NCI-H1048 (cell line): ENCODE measurements around the gene METTL16.

Experiments
- DNase-seq: peaks from one replicate; lab custom pipeline; 2025; lab: John Stamatoyannopoulos, UW

The METTL16 gene

GRCh38 chr17:2380226-2380922 lies 131.3 kb downstream of the METTL16 start:
- DNase-seq, result no peak

DNA sequence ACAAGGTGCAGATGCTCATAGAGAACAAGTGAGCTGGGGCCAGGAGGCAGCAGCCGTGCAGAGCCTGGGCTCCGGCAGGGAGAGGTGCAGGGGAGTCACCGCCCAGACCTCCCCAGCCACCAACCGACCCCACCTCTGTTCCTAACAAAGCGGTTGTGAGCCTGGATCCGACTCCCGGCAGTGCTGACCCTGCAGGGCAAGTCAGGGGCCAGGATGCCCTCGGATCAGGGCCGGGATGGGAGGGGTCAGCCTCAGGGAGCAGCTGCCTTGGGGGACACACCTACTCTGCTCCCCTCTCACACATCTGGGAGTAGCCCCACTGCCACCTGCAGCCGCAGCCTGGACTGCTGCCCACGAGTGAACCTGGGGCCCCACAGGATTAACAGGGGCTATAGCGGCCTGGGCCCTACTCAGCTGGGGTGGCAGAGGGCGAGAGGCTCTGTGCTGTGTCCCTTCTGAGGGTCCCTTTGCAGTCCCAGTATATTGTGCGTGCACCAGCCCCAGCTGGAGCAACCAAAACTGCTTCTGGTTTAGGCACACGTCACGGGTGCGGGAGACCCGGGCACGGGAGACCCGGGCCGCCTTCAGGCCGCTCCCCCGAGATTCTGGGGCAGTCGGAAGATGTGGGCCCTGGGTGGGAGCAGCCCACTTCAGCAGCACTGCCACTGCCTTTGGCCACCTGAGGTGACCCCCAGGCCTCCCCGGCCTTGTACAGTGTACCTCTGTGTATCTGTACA lies 132.0 kb downstream of the METTL16 start:
- DNase-seq, result no peak

DNA sequence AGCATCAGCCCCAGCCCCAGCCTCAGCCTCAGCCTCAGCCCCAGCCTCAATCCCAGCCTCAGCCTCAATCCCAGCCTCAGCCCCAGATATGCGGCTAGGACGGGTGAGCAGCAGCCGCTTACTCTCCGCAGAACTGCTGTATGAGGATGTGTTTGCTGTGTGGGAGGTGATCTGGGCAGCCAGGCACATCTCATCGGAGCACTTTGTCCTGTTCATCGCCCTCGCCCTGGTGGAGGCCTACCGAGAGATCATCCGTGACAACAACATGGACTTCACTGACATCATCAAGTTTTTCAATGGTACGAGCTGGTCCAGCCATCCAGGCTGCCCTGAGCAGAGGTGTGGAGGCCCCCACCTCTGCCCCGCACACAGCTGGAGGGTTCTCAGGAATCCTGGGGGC lies 132.8 kb downstream of the METTL16 start:
- no peak for DNase-seq

DNA sequence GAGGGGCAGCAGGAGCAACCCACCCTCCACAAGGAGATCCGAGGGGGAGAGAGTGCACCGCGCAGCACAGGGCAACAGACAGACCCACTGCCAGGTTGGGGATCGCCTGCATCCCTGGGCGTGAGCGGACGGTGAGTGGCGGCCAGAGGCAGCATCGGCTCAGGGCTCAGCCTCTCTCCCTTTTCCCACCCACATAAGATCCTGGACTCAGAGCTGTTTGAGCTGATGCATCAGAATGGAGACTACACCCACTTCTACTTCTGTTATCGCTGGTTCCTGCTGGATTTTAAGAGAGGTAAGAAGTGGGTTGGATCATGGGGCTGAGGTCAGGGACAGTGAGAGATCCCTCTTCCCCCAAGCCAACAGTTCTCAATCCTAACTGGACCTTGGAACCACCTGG lies 134.0 kb downstream of the METTL16 start:
- no peak for DNase-seq

GRCh38 chr17:2376107-2376506 lies 135.6 kb downstream of the METTL16 start:
- no peak for DNase-seq

DNA sequence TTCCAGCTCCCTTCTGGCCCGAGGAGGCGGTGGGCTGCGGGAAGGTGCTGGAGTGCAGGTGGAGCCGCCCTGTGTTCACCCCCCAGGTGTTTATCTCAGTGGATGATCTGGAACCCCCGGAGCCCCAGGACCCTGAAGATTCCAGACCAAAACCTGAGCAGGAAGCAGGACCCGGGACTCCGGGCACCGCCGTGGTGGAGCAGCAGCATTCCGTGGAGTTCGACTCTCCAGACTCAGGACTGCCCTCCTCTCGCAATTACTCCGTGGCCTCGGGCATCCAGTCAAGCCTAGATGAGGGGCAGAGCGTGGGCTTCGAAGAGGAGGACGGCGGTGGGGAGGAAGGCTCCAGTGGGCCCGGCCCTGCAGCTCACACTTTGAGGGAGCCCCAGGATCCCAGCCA lies 136.3 kb downstream of the METTL16 start:
- DNase-seq, result no peak

GRCh38 chr17:2374549-2375285 lies 137.0 kb downstream of the METTL16 start:
- DNase-seq, result no peak

DNA sequence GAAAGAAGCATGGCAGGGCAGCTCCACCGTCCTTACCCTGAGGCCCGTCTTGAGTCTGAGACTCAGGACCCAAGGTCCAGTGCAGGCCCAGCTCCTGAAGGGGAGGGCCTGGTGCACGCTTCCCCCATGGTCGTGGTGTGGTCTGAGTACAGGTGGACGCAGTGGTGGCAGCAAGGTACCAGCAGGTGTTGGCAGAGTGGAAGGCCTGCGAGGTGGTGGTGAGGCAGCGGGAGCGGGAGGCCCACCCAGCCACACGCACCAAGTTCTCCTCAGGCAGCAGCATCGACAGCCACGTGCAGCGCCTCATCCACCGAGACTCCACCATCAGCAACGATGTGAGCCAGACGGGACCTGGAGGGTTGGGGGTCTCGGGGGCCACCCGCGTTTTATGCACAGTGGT lies 138.5 kb downstream of the METTL16 start:
- no peak for DNase-seq

DNA sequence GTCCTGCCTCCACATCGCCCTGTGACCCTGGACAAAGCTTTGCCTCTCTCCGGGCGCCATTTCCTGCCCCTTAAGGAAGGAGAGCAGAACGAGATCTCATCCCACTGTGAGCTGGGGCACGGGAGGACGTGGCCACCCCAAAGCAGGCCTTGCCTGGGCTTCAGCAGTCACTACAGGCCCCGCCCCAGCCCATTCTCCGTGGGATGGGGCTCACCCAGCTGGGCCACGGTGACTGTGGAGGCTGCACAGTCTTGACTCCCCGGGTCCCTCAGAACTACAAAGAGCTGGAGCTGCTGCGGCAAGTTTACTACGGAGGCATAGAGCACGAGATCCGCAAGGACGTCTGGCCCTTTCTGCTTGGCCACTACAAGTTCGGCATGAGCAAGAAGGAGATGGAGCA lies 139.0 kb downstream of the METTL16 start:
- DNase-seq, result no peak

- DNase-seq, result no peak
Observed at GRCh38 chr17:2372180-2372579, 139.5 kb downstream of the METTL16 start.

GRCh38 chr17:2371183-2372130 lies 140.2 kb downstream of the METTL16 start:
- DNase-seq, result no peak

DNA sequence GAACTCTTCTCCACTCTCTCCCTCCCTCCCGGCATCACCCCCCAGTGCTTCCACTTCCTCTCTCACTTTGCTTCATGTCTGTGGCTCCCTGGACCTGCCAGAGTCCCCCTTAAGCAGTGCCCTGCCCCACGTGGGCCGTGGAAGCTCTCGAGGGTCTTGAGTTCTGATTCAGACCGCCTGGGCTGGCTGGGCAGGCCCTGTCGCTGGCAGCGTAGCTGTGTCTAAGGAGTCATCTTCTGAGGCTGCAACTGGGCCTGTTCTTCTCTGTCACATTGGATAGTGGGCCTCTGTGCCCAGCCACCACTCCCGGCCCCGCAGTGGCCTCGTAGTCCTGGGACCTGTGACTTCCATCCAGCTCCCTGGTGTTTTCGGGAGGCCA lies 141.5 kb downstream of the METTL16 start:
- no peak for DNase-seq

DNA sequence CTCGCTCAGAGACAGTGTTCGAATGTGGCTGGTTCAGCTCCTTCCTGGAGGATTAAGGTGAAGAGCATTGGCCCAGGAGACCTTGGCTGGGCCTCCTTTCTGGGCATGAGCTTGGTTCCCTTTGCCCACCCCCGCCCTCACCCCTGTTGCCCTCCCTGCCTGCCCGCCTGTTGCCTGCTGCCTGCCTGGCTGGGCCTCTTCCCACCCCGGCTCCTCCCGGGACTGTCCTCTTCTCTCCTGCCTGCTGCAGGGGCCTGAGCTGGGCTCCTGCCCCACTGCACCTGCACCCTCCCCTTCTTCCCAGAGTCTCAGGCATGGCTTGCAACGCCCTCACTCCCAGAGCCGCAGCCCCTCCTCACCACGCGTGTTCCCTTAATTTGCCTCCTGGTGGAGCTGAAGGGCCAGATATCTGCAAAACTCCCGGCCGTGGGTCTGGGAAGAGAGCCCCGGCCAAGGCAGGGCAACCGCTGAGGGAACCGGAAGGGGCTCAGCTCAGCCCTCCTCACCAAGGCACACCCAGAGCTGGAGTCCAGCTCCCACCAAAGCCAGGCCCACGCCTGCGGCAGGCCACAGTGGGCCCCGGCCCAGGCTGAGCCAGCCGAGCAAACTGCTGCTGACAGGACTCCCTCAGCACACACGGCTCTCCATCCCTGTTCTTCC lies 142.0 kb downstream of the METTL16 start:
- no peak for DNase-seq

DNA sequence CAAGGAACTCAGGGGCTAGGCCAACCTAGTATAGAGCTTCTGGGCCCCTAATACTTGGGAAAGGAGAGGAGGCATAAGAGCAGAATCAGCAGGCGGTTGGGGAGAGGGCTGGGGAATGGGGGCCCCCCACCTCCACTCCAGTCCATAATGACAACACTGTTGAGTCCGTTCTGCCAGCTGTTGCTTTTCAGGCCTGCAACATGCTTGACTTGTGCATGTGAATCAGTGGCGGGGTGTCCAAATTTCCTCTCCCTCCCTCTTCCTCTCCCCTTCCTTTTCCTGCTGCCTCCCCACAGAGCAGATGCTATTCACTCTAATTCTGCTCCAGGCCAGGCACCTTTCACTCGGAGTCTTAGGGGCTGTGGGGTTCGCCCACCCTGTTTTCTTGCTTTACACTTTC lies 142.6 kb downstream of the METTL16 start:
- DNase-seq, result no peak

DNA sequence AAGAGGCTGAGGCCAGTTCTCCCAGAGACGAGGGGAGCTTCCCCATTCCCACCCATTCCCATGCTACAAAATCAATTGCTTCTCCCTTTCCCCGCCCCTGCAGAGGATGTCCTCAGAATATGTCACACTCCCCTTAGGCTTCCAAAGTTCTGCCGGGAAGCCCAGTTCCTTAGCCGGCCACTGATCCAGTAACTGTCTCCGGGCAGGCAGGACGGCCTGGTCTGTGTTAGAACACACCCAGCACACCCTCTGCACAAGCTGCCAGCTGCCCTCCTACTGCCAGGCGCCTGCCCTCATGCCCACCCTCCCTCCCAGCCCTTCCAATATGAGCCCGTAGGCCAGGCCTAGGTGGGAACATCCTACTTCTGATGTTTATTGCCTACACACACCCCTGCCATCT lies 143.3 kb downstream of the METTL16 start:
- no peak for DNase-seq

GRCh38 chr17:2366747-2367494 lies 144.8 kb downstream of the METTL16 start:
- DNase-seq, result no peak
